Caco-2 (cell line): ENCODE data around the gene LMNTD2. TPM values are rescaled to one million over a fixed set of nuclear protein-coding genes. Genes with fewer than 3 reads are reported as not detected.
A peak's percentile ranks its signal among the peaks of the same experiment; 100 is the strongest.
"Not testable (repeated sequence)": the region's sequence is repeated elsewhere in the genome, so short reads cannot be mapped to it uniquely, and the experiment has no call there.

ENCODE experiments used
- BruUV-seq: library from RNA; stranded (reverse); fragments of 400-500 nt; replicated peaks from 2 replicates; lab custom pipeline; 2021; lab: Mats Ljungman, UMichigan
- CTCF ChIA-PET: fragments of 300-600 bp; sonication (Branson Sonifier 250); formaldehyde crosslinking; loops from one replicate; lab custom pipeline; 2022; ENCODE audit warnings: antibody characterized with exemption; lab: Charles Lee
- POLR2A ChIA-PET: fragments of 300-600 bp; sonication (Branson Sonifier 250); formaldehyde crosslinking; loops from one replicate; lab custom pipeline; 2022; ENCODE audit warnings: antibody characterized with exemption; lab: Charles Lee
- DNase-seq, 2 experiments: peaks; one replicate each; pipeline versions ENCODE4 v3.0.0 to v3.0.0-alpha.2; 2020 to 2022
- H3K27me3 ChIP-seq: replicated peaks from 2 replicates; pipeline ENCODE4 v1.6.0; 2011; ENCODE audit warnings: low read length; ENCODE audit not compliant: control insufficient read depth, insufficient read depth
- H3K36me3 ChIP-seq: 2 replicates; pipeline ENCODE4 v1.5.1; 2011; ENCODE audit warnings: low read length; ENCODE audit not compliant: control insufficient read depth, insufficient read depth
- H3K4me1 ChIP-seq: fragments of 250-450 bp; sonication (Bioruptor Pico); 2 replicates; pipeline ENCODE4 v1.5.1; 2020; ENCODE audit warnings: mild to moderate bottlenecking
- H3K4me3 ChIP-seq: 2 replicates; pipeline ENCODE4 v1.5.1; 2011; ENCODE audit warnings: low read depth, mild to moderate bottlenecking, control low read depth, low read length
- H3K9me3 ChIP-seq: fragments of 250-450 bp; sonication (Bioruptor Pico); 2 replicates; pipeline ENCODE4 v1.5.1; 2020; ENCODE audit warnings: mild to moderate bottlenecking, moderate library complexity
- H3K27ac Mint-ChIP-seq: one replicate; pipeline ENCODE4 v1.8.0; 2022; ENCODE audit warnings: mixed read lengths; ENCODE audit not compliant: unreplicated experiment
- H3K27me3 Mint-ChIP-seq: one replicate; pipeline ENCODE4 v1.8.0; 2022; ENCODE audit warnings: mixed read lengths; ENCODE audit not compliant: insufficient read depth, unreplicated experiment
- H3K36me3 Mint-ChIP-seq: one replicate; pipeline ENCODE4 v1.8.0; 2022; ENCODE audit warnings: mild to moderate bottlenecking, mixed read lengths; ENCODE audit not compliant: insufficient read depth, unreplicated experiment
- H3K4me1 Mint-ChIP-seq: one replicate; pipeline ENCODE4 v1.8.0; 2022; ENCODE audit warnings: low read depth, mixed read lengths; ENCODE audit not compliant: unreplicated experiment
- H3K4me3 Mint-ChIP-seq: one replicate; pipeline ENCODE4 v1.8.0; 2022; ENCODE audit warnings: mild to moderate bottlenecking, moderate library complexity, mixed read lengths; ENCODE audit not compliant: unreplicated experiment
- H3K9me3 Mint-ChIP-seq: one replicate; pipeline ENCODE4 v1.8.0; 2022; ENCODE audit warnings: mixed read lengths; ENCODE audit not compliant: unreplicated experiment
- intact Hi-C: fragments of 100-400 bp; cut with micrococcal nuclease; formaldehyde crosslinking; loops from one replicate; pipeline ENCODE4 v1.10.0; 2022; ENCODE audit not compliant: unreplicated experiment
- total RNA-seq: library from RNA; stranded (reverse); gene quantifications from 2 replicates; pipeline ENCODE4 v1.2.3, GENCODE V29; 2022
- TF ChIP-seq, protein P1 (sequence below), 2 experiments: fragments of 200-600 bp in 1 of 2; IDR thresholded peaks; 1 replicate in 1 of 2; 2 replicates in 1 of 2; pipeline versions ENCODE4 v1.5.1 to v1.8.0; 2011 to 2022; ENCODE audit warnings: antibody characterized with exemption in 1 of 2, control low read depth in 1 of 2, inconsistent platforms in 1 of 2, low read depth in 1 of 2, low read length in 1 of 2, mild to moderate bottlenecking in 1 of 2, moderate library complexity in 1 of 2; ENCODE audit not compliant: insufficient read depth in 1 of 2, severe bottlenecking in 1 of 2, unreplicated experiment in 1 of 2

LMNTD2 gene
- total RNA-seq, 1 experiment from 2014 or later, result 11.9 TPM

DNA sequence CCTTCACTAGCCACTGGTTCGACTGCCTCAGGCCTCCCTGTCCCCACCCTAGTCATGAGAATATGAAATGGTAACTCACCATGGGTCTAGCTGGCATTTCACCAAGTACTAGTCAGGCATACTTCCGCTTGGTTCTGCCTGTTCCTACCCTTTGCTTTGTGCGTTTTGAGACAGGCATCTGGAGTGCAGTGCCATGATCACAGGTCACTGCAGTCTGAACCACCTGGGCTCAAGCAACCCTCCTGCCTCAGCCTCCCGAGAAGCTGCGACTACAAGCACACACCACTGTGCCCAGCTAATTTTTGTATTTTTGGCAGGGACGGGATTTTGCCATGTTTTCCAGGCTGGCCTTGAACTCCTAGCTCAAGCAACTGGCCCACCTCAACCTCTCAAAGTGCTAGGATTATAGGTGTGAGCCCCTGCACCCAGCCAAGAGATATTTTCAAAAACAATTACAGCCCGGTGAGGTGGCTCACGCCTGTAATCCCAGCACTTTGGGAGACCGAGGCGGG is 39.3 kb downstream of the LMNTD2 start:
- Histone ChIP-seq H3K4me1 (peaks cover 10% of the 10 kb centered on the region), H3K36me3 (no peaks in the 10 kb centered on the region), H3K9me3 (peaks cover 6% of the 10 kb centered on the region; the same call in 1 of the 2 replicates), H3K4me3 (no peak overlapping the region), H3K27me3 (no peaks in the 10 kb centered on the region)
- TF ChIP-seq, protein P1, sequence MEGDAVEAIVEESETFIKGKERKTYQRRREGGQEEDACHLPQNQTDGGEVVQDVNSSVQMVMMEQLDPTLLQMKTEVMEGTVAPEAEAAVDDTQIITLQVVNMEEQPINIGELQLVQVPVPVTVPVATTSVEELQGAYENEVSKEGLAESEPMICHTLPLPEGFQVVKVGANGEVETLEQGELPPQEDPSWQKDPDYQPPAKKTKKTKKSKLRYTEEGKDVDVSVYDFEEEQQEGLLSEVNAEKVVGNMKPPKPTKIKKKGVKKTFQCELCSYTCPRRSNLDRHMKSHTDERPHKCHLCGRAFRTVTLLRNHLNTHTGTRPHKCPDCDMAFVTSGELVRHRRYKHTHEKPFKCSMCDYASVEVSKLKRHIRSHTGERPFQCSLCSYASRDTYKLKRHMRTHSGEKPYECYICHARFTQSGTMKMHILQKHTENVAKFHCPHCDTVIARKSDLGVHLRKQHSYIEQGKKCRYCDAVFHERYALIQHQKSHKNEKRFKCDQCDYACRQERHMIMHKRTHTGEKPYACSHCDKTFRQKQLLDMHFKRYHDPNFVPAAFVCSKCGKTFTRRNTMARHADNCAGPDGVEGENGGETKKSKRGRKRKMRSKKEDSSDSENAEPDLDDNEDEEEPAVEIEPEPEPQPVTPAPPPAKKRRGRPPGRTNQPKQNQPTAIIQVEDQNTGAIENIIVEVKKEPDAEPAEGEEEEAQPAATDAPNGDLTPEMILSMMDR (IDR thresholded peaks at IDR 0.05; ENCODE audit: insufficient read depth in 1 of 2, low read depth in 1 of 2, low read length in 1 of 2, severe bottlenecking in 1 of 2, unreplicated experiment in 1 of 2), result no peak
- Mint-ChIP-seq H3K27ac (no peak overlapping the region), H3K27me3 (no peaks in the 10 kb centered on the region), H3K4me3 (no peak overlapping the region), H3K4me1 (no peaks in the 10 kb centered on the region), H3K9me3 (peaks cover 6% of the 10 kb centered on the region), H3K36me3 (peaks cover 19% of the 10 kb centered on the region)
- POLR2A ChIA-PET, result no interaction called here
- no TSS peak for BruUV-seq
- CTCF ChIA-PET, result no interaction called here
- intact Hi-C loops, result no loop called here
- no peak for DNase-seq

DNA sequence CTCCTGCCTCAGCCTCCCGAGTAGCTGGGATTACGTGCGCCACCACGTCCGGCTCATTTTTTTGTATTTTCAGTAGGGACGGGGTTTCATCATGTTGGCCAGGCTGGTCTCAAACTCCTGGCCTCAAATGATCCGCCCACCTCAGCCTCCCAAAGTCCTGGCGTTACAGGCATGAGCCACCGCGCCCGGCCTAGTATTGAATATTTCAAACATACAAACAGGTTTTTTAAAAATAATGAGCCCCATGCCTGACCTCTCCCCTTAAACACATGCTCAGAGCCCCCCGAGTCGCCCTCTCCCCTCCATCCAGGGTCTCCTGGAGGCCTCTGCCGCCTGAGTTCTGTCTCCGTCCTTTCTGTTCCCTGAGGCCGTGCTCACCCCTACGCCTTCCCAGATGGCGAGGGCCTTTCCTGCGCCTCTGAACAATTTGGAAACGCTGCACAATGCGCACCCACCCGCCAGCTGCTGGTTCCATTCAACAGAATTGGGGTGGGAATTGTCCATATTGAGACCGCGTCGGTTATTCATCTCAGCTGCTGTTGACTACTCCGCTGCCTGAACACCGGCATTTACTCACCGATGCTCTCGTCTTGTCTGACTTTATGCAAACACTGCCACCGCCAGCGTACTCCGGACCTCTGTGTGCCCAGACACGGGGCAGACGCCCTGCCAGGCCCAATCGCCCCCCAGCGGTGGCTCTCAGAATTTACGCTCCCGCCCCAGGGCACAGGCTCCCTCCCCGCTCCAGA is 39.9 kb downstream of the LMNTD2 start:
- TF ChIP-seq, protein P1 (IDR thresholded peaks at IDR 0.05; ENCODE audit: insufficient read depth in 1 of 2, low read depth in 1 of 2, low read length in 1 of 2, severe bottlenecking in 1 of 2, unreplicated experiment in 1 of 2), result no peak
- POLR2A ChIA-PET, result no interaction called here
- intact Hi-C loops, result no loop called here
- H3K4me1 ChIP-seq, result peaks cover 10% of the 10 kb centered on the region
- Mint-ChIP-seq H3K4me1 (no peaks in the 10 kb centered on the region), H3K27ac (no peak overlapping the region), H3K36me3 (peaks cover 19% of the 10 kb centered on the region), H3K4me3 (no peak overlapping the region), H3K9me3 (peaks cover 12% of the 10 kb centered on the region), H3K27me3 (no peaks in the 10 kb centered on the region)
- no peaks in the 10 kb centered on the region for H3K36me3 ChIP-seq
- no TSS peak for BruUV-seq
- H3K4me3 ChIP-seq, result no peak overlapping the region
- H3K9me3 ChIP-seq, result peaks cover 6% of the 10 kb centered on the region; the same call in 1 of the 2 replicates
- no peak for DNase-seq
- no peaks in the 10 kb centered on the region for H3K27me3 ChIP-seq
- CTCF ChIA-PET, result no interaction called here

DNA sequence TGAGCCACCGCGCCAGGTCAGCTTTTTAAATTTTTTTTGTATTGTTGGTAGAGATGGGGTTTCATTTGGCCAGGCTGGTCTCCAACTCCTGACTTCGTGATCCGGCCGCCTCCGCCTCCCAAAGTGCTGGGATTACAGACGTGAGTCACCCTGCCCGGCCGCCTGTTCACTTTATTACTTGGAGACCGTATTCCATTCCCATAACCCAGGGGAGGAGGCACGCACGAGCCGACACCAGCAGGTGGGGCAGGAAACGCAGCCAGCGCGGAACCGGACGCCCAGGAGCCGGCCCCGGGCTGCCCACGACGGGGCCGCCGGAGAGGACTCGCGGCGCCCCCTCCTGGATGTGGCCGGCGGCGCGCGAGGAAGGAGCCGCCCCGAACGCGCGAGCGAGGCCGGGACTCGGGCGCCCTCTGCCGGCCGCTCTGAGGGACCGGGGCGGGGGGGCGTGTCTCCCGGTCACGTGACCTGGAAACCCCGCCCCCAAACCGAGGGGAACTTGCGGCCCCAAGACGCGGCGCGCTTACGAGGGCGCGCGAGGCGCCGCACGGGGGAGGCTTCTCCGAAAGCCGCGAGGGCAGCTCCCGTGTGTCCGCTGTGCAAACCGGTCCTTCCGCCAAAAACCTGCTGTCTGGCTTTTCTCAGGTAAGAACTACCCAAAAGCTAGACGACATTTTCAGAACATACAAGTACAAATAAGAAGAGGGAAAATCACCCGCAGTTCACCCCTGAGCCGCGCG is 41.9 kb downstream of the LMNTD2 start:
- H3K27ac Mint-ChIP-seq, result peak overlapping the region; percentile 81

DNA sequence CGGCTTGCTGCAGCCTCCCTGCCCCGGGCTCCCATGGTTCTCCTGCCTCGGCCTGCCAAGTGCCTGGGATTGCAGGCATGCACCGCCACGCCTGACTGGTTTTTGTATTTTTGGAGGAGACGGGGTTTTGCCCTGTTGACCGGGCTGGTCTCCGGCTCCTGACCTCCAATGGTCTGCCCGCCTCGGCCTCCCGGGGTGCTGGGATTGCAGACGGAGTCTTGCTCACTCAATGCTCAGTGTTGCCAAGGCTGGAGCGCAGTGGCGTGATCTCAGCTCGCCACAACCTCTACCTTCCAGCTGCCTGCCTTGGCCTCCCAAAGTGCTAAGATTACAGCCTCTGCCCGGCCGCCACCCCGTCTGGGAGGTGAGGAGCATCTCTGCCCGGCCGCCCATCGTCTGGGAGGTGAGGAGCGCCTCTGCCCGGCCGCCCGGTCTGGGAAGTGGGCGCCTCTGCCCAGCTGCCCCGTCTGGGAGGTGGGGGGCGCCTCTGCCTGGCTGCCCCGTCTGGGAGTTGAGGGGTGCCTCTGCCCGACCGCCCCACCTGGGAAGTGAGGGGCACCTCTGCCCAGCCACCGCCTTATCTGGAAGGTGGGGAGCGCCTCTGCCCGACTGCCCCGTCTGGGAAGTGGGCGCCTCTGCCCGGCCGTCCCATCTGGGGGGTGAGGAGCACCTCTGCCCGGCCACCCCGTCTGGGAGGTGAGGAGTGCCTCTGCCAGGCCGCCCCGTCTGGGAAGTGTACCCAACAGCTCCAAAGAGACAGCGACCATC is 43.4 kb downstream of the LMNTD2 start:
- intact Hi-C loops, H3K9me3 ChIP-seq, H3K4me1 Mint-ChIP-seq, H3K27me3 Mint-ChIP-seq, BruUV-seq, H3K36me3 ChIP-seq, CTCF ChIA-PET, H3K4me3 ChIP-seq, H3K27me3 ChIP-seq, POLR2A ChIA-PET: not testable (repeated sequence)
- DNase-seq, result peak in 1 of 2 experiments; percentile 38
- Mint-ChIP-seq H3K36me3 (peaks cover 18% of the 10 kb centered on the region), H3K27ac (peak overlapping the region; percentile 81), H3K9me3 (peaks cover 15% of the 10 kb centered on the region), H3K4me3 (peak overlapping the region; percentile 68)
- peaks cover 10% of the 10 kb centered on the region for H3K4me1 ChIP-seq

More for the DNA sequence above, 41.9 kb downstream of the LMNTD2 start:
- H3K36me3 ChIP-seq, result no peaks in the 10 kb centered on the region
- ChIA-PET CTCF (interaction anchor here (0.6 kb wide), 2 partner anchors 135 to 1019 kb away, joined by 3 read pairs; no protein-coding TSS in a partner anchor), POLR2A (no interaction called here)
- TF ChIP-seq, protein P1 (IDR thresholded peaks at IDR 0.05; ENCODE audit: insufficient read depth in 1 of 2, low read depth in 1 of 2, low read length in 1 of 2, severe bottlenecking in 1 of 2, unreplicated experiment in 1 of 2), result peak; percentile 52 to 86
- H3K27me3 Mint-ChIP-seq, result no peaks in the 10 kb centered on the region
- H3K4me3 Mint-ChIP-seq, result peak overlapping the region; percentile 68
- H3K9me3 ChIP-seq, result peaks cover 6% of the 10 kb centered on the region; the same call in 1 of the 2 replicates
- peak; percentile 93 to 94 for DNase-seq
- no TSS peak for BruUV-seq
- peaks cover 15% of the 10 kb centered on the region for H3K9me3 Mint-ChIP-seq
- H3K27me3 ChIP-seq, result no peaks in the 10 kb centered on the region
- H3K4me1 ChIP-seq, result peaks cover 10% of the 10 kb centered on the region
- intact Hi-C loops, result loop anchor here (2.0 kb wide), 1 partner anchor 68 kb away; the partner anchor contains the start of gene PTDSS2
- peaks cover 18% of the 10 kb centered on the region for H3K36me3 Mint-ChIP-seq
- peak overlapping the region; percentile 26 for H3K4me3 ChIP-seq
- H3K4me1 Mint-ChIP-seq, result no peaks in the 10 kb centered on the region
